ENCODE results near the gene ZNF584. TPM values are rescaled to one million over a fixed set of nuclear protein-coding genes. Genes with fewer than 3 reads are reported as not detected.
"Not testable (repeated sequence)": the region's sequence is repeated elsewhere in the genome, so short reads cannot be mapped to it uniquely, and the experiment has no call there.

The ZNF584 gene
- total RNA-seq, 4 donors from 2014 or later, result 10.9 to 17.6 (median 12.6) TPM

- Histone ChIP-seq H3K9me3 (peaks cover 0 to 42% (median 1%) of the 10 kb centered on the region in 3 donors), H3K4me3 (peak overlapping the region; percentile 60 to 76), H3K27me3 (no peaks in the 10 kb centered on the region), H3K27ac (peak overlapping the region; percentile 49 to 95 (median 82)), H3K4me1 (peaks cover 0 to 21% (median 10%) of the 10 kb centered on the region in 3 donors), H3K36me3 (peaks cover 0 to 35% of the 10 kb centered on the region in 2 donors)
- ATAC-seq, result peak; percentile 4
- TF ChIP-seq, protein P1, sequence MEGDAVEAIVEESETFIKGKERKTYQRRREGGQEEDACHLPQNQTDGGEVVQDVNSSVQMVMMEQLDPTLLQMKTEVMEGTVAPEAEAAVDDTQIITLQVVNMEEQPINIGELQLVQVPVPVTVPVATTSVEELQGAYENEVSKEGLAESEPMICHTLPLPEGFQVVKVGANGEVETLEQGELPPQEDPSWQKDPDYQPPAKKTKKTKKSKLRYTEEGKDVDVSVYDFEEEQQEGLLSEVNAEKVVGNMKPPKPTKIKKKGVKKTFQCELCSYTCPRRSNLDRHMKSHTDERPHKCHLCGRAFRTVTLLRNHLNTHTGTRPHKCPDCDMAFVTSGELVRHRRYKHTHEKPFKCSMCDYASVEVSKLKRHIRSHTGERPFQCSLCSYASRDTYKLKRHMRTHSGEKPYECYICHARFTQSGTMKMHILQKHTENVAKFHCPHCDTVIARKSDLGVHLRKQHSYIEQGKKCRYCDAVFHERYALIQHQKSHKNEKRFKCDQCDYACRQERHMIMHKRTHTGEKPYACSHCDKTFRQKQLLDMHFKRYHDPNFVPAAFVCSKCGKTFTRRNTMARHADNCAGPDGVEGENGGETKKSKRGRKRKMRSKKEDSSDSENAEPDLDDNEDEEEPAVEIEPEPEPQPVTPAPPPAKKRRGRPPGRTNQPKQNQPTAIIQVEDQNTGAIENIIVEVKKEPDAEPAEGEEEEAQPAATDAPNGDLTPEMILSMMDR (IDR thresholded peaks at IDR 0.05), result no peak
- no peak for TF ChIP-seq POLR2AphosphoS5 (IDR thresholded peaks at IDR 0.05)
- no peak for TF ChIP-seq EP300 (IDR thresholded peaks at IDR 0.05)
- no peak for TF ChIP-seq POLR2A (IDR thresholded peaks at IDR 0.05)
- 38% methylated on average over 8 of the region's 31 CpGs; no CpG with 5 or more reads in 1 of the 2 donors for WGBS, 2 donors (ENCODE audit: low coverage in 1 of 2)
These were observed 32.1 kb downstream of the ZNF584 start for GRCh38 chr19:58440556-58440955.

DNA sequence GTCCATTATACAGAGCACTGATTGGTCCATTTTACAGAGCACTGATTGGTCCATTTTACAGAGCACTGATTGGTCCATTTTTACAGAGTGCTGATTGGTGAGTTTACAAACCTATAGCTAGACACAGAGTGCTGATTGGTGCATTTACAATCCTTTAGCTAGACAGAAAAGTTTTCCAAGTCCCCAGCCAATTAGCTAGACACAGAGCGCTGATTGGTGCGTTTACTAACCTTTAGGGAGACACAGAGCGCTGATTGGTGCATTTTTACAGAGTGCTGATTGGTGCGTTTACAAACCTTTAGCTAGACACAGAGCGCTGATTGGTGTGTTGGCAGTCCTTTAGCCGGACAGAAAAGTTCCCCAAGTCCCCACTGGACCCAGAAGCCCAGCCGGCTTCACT lies 34.5 kb downstream of the ZNF584 start:
- H3K4me1 ChIP-seq, result peaks cover 0 to 21% (median 10%) of the 10 kb centered on the region in 3 donors
- 83 to 87% methylated on average over 1 to 2 of the region's 7 CpGs for WGBS, 2 donors (ENCODE audit: low coverage in 1 of 2)
- not testable (repeated sequence) for ATAC-seq

GRCh38 chr19:58448860-58449259 lies 40.4 kb downstream of the ZNF584 start:
- not testable (repeated sequence) for H3K9me3 ChIP-seq, H3K36me3 ChIP-seq, H3K27ac ChIP-seq, ATAC-seq, H3K4me3 ChIP-seq
- Histone ChIP-seq H3K27me3 (peaks cover 11% of the 10 kb centered on the region), H3K4me1 (peaks cover 0 to 20% (median 0%) of the 10 kb centered on the region in 3 donors)
- WGBS, 2 donors (ENCODE audit: low coverage in 1 of 2), result 69% methylated on average over 3 of the region's 3 CpGs; no CpG with 5 or more reads in 1 of the 2 donors

More for the DNA sequence above, 34.5 kb downstream of the ZNF584 start:
- Histone ChIP-seq H3K9me3 (peaks cover 0 to 18% (median 0%) of the 10 kb centered on the region in 3 donors), H3K36me3 (peaks cover 0 to 10% of the 10 kb centered on the region in 2 donors)
- not testable (repeated sequence) for H3K27me3 ChIP-seq, H3K27ac ChIP-seq, H3K4me3 ChIP-seq

DNA sequence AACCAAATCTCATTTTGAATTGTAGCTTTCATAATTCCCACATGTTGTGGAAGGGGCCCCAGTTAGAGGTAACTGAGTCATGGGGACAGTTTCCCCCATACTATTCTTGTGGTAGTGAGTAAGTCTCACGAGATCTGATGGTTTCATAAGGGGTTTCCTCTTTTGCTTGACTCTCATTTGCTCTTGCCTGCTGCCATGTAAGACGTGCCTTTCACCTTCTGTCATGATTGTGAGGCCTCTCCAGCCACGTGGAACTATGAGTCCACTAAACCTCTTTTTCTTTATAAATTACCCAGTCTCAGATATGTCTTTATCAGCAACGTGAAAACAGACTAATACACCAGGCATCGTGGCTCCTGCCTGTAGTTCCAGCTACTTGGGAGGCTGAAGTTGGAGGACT lies 41.5 kb downstream of the ZNF584 start:
- not testable (repeated sequence) for H3K4me3 ChIP-seq, H3K27ac ChIP-seq, ATAC-seq, H3K9me3 ChIP-seq
- peaks cover 0 to 20% (median 0%) of the 10 kb centered on the region in 3 donors for H3K4me1 ChIP-seq
- peaks cover 0 to 15% of the 10 kb centered on the region in 2 donors for H3K36me3 ChIP-seq
- WGBS, 2 donors (ENCODE audit: low coverage in 1 of 2), result 59 to 75% methylated on average over 4 of the region's 5 CpGs
- peaks cover 11% of the 10 kb centered on the region for H3K27me3 ChIP-seq

DNA sequence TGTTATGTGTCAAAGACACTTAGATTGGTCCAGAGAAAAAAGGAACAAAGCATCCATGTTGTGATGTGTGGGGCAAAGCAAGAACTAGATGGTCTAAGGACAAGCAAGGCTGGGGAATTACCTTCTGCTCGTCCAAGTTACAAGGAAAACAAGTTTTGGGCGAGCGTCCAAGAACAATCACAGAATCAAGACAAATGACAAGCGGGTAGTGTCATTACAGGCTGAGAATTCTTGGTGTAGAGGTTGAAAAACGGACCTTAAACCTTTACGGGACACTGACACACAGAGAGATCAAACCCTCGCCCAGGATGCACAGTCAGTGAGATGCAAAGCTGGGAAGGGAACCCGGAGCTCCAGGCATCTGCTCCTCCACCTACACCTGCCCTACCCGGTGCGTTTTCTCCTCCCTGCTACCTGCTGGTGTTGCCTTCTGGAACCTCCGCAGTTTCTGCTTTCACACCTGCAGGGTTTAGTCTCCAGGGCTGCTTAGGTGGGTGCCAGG lies 42.5 kb downstream of the ZNF584 start:
- Histone ChIP-seq H3K9me3 (no peaks in the 10 kb centered on the region), H3K27ac (peak overlapping the region in 3 of 4 donors; percentile 27 to 82 (median 80)), H3K36me3 (peaks cover 0 to 24% of the 10 kb centered on the region in 2 donors), H3K27me3 (peaks cover 11% of the 10 kb centered on the region), H3K4me1 (peaks cover 0 to 20% (median 0%) of the 10 kb centered on the region in 3 donors), H3K4me3 (peak overlapping the region; percentile 80 to 93)
- WGBS, 2 donors (ENCODE audit: low coverage in 1 of 2), result 4 to 6% methylated on average over 9 to 11 of the region's 11 CpGs
- TF ChIP-seq, protein P1 (IDR thresholded peaks at IDR 0.05), result no peak
- TF ChIP-seq EP300 (IDR thresholded peaks at IDR 0.05) (no peak), POLR2AphosphoS5 (IDR thresholded peaks at IDR 0.05) (no peak), POLR2A (IDR thresholded peaks at IDR 0.05) (no peak)
- no peak for ATAC-seq

DNA sequence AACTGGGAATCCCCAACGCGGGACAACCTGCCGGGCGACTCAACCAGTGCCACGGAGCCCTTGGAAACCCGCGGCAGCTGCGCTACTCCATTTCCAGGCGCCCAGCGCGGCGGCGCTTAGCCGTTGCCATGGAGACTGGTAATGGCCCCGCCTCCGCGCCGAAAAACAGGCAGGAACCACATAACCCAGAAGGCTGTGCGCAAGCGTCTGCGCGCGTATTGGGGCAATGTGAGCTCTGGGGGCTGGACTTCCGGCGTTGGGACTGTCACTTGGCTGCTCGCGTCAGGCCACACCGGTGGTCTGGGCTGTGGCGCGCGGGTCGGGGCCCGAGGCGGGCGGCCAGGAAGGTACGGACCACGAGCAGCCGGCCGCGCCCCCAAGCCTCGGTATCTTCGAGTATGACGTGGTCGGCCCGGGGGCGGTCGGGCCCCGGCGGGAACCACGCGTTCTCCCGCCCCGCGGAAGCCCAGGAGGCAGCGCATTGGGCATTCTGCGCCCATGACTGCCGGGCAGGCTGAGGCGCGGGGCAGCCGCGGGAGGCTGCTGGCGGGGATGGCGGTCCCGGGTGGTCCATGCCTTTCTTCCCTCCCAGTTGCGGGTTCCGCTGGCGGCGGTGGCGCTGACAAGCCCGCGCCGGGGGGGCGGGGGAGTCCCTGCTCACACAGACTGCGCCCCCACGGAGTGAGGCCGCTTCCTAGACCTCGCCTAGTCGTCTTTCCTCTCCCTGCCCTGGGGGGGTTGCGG lies 43.1 kb downstream of the ZNF584 start, which contains the start of gene ZNF324B:
Gene ZNF324B (plus strand): TSS at position 265 of the 744 bp plus-strand sequence. CDS start 2,080 bp downstream, outside the sequence.
- H3K4me1 ChIP-seq, result peaks cover 0 to 20% (median 0%) of the 10 kb centered on the region in 3 donors

More for the DNA sequence above, 43.1 kb downstream of the ZNF584 start, which contains the start of gene ZNF324B:
- Histone ChIP-seq H3K4me3 (peak within 1 kb of the TSS; percentile 80 to 93), H3K27ac (peak within 1 kb of the TSS in 3 of 4 donors; percentile 74 to 82 (median 80)), H3K27me3 (peaks cover 11% of the 10 kb centered on the region), H3K36me3 (peaks cover 0 to 31% of the 10 kb centered on the region in 2 donors), H3K9me3 (no peaks in the 10 kb centered on the region)
- TF ChIP-seq EP300 (IDR thresholded peaks at IDR 0.05), result no peak
- TF ChIP-seq POLR2A (IDR thresholded peaks at IDR 0.05), result peak; percentile 45 to 62
- TF ChIP-seq, protein P1 (IDR thresholded peaks at IDR 0.05), result no peak
- peak; percentile 81 for TF ChIP-seq POLR2AphosphoS5 (IDR thresholded peaks at IDR 0.05)
- ATAC-seq, result peak; percentile 98
- no CpG with 5 or more reads among the region's 79 CpGs for WGBS, 2 donors (ENCODE audit: low coverage in 1 of 2)
